B cell (primary cell): Measurements from ENCODE around the gene NAALADL1. TPM values are rescaled to one million over a fixed set of nuclear protein-coding genes. Genes with fewer than 3 reads are reported as not detected.

Experiments
- ATAC-seq: fragments of 200-7000 bp; cut with Tn5 transposase; one replicate; pipeline ENCODE4 v1.10.0; 2021; ENCODE audit warnings: low read depth, mild to moderate bottlenecking, moderate number of reproducible peaks, moderate library complexity
- CTCF ChIA-PET: fragments of 350-600 bp; sonication (Branson Sonifier 250); formaldehyde crosslinking; loops from one replicate; lab custom pipeline; 2021; ENCODE audit warnings: antibody characterized with exemption, inconsistent platforms; lab: Charles Lee
- POLR2A ChIA-PET: fragments of 350-600 bp; sonication (Branson Sonifier 250); formaldehyde crosslinking; loops from one replicate; lab custom pipeline; 2021; ENCODE audit warnings: antibody characterized with exemption; lab: Charles Lee
- DNase-seq: peaks from one replicate; pipeline ENCODE4 v3.0.0; 2013
- H2AFZ ChIP-seq: 2 replicates; pipeline ENCODE4 v1.6.1; 2012; ENCODE audit warnings: mild to moderate bottlenecking, low read depth, low read length; ENCODE audit not compliant: insufficient read depth, poor library complexity, severe bottlenecking
- H3K27ac ChIP-seq, 2 donors: 1 replicate in 1 of 2; 2 replicates in 1 of 2; pipeline ENCODE4 v1.5.1; 2012 to 2013; ENCODE audit warnings: low read length in 2 of 2, mild to moderate bottlenecking in 2 of 2, moderate library complexity in 1 of 2
- H3K27me3 ChIP-seq, 4 experiments: fragments of 200-600 bp in 1 of 4; sonication (generic) in 1 of 4; replicated peaks in 1 of 4; 1 replicate in 2 of 4; 2 replicates in 2 of 4; pipeline versions ENCODE4 v1.6.1 to v1.7.0; 2013 to 2016; ENCODE audit warnings: low read length in 3 of 4, mild to moderate bottlenecking in 2 of 4, mixed read lengths in 1 of 4, moderate library complexity in 1 of 4; ENCODE audit not compliant: insufficient read depth in 4 of 4, control insufficient read depth in 3 of 4; ENCODE audit errors: control extremely low read depth in 1 of 4
- H3K36me3 ChIP-seq, 2 experiments: replicated peaks in 1 of 2; 1 replicate in 1 of 2; 2 replicates in 1 of 2; pipeline versions ENCODE4 v1.6.1 to v1.7.1; 2013; ENCODE audit warnings: low read length in 1 of 2; ENCODE audit not compliant: insufficient read depth in 2 of 2, control insufficient read depth in 1 of 2; ENCODE audit errors: control extremely low read depth in 1 of 2, extremely low read depth in 1 of 2
- H3K4me1 ChIP-seq, 2 donors: fragments of 200-600 bp in 1 of 2; sonication (generic) in 1 of 2; 1 replicate in 1 of 2; 2 replicates in 1 of 2; pipeline versions ENCODE4 v1.5.1 to v1.6.1; 2013 to 2017; ENCODE audit warnings: low read length in 2 of 2; ENCODE audit not compliant: control insufficient read depth in 2 of 2, insufficient read depth in 2 of 2
- H3K4me2 ChIP-seq: replicated peaks from 2 replicates; pipeline ENCODE3; 2012; ENCODE audit warnings: mild to moderate bottlenecking, low read depth, low read length; ENCODE audit not compliant: poor library complexity, severe bottlenecking
- H3K4me3 ChIP-seq, 5 experiments: fragments of 200-600 bp in 1 of 5; sonication (generic) in 1 of 5; 1 replicate in 3 of 5; 2 replicates in 2 of 5; pipeline versions ENCODE4 v1.5.1 to v1.7.0; 2011 to 2016; ENCODE audit warnings: low read length in 4 of 5, mild to moderate bottlenecking in 4 of 5, low read depth in 2 of 5, control low read depth in 1 of 5, moderate library complexity in 1 of 5; ENCODE audit not compliant: insufficient read depth in 1 of 5; ENCODE audit errors: control extremely low read depth in 1 of 5, extremely low read depth in 1 of 5
- H3K79me2 ChIP-seq: fragments of 200-600 bp; sonication (generic); one replicate; pipeline ENCODE4 v1.6.0; 2016; ENCODE audit warnings: low read length; ENCODE audit not compliant: control insufficient read depth, insufficient read depth
- H3K9ac ChIP-seq: fragments of 200-600 bp; sonication (generic); 2 replicates; pipeline ENCODE4 v1.6.1; 2017; ENCODE audit warnings: mild to moderate bottlenecking, low read length, moderate library complexity
- H3K9me3 ChIP-seq, 3 donors: one replicate each; pipeline versions ENCODE4 v1.6.1 to v1.7.1; 2013; ENCODE audit warnings: low read length in 2 of 3; ENCODE audit not compliant: control insufficient read depth in 2 of 3, insufficient read depth in 1 of 3; ENCODE audit errors: control extremely low read depth in 1 of 3
- H4K20me1 ChIP-seq: 2 replicates; pipeline ENCODE4 v1.6.0; 2012; ENCODE audit warnings: mild to moderate bottlenecking, low read length; ENCODE audit not compliant: insufficient read depth, control insufficient read depth, poor library complexity, severe bottlenecking
- H3K27ac Mint-ChIP-seq: one replicate; pipeline ENCODE4 v1.8.0; 2021; ENCODE audit warnings: mixed read lengths
- H3K27me3 Mint-ChIP-seq: one replicate; pipeline ENCODE4 v1.8.0; 2021; ENCODE audit warnings: mixed read lengths
- H3K4me1 Mint-ChIP-seq: one replicate; pipeline ENCODE4 v1.8.0; 2021; ENCODE audit warnings: mixed read lengths
- H3K4me3 Mint-ChIP-seq: one replicate; pipeline ENCODE4 v1.8.0; 2021; ENCODE audit warnings: mixed read lengths
- H3K9me3 Mint-ChIP-seq: one replicate; pipeline ENCODE4 v1.8.0; 2022; ENCODE audit warnings: mixed read lengths; ENCODE audit not compliant: insufficient read depth
- CTCF ChIP-seq: fragments of 200-600 bp; IDR thresholded peaks from one replicate; pipeline ENCODE4 v1.8.0; 2022; ENCODE audit warnings: antibody characterized with exemption, mild to moderate bottlenecking
- EZH2 ChIP-seq: IDR thresholded peaks from 2 replicates; pipeline ENCODE4 v1.6.1; 2012; ENCODE audit warnings: borderline replicate concordance, low read depth, mild to moderate bottlenecking, moderate library complexity, low read length; ENCODE audit not compliant: insufficient read depth, poor library complexity, severe bottlenecking
- WGBS: methylation state at CpG from one replicate; pipeline ENCODE4 v1.1.5; 2013; ENCODE audit warnings: missing lambda C conversion rate; ENCODE audit not compliant: insufficient coverage; 5-methylcytosine and 5-hydroxymethylcytosine counted together
- intact Hi-C: fragments of 100-400 bp; cut with micrococcal nuclease; formaldehyde crosslinking; loops from one replicate; pipeline ENCODE4 v1.10.0; 2022
- polyA plus RNA-seq: library from polyadenylated mRNA; depleted of rRNA; stranded (reverse); fragments of >200 nt; gene quantifications from 2 replicates; pipeline ENCODE4 v1.2.3, GENCODE V29; 2012
- total RNA-seq, 2 donors: library from RNA; stranded (reverse); fragments of 120-200 nt in 1 of 2; gene quantifications; 1 replicate in 1 of 2; 2 replicates in 1 of 2; pipeline versions ENCODE4 v1.2.3 to v1.2.4, GENCODE V29; 2013 to 2022

NAALADL1 gene
- total and polyA plus RNA-seq, 2 donors (not counting 1 experiment from before 2014, with no cell fraction given): 23.0 to 40.2 TPM

- H3K27me3 ChIP-seq: no peaks in the 10 kb centered on the region
- H3K36me3 ChIP-seq: peaks cover 0 to 44% of the 10 kb centered on the region in 2 experiments
- H3K4me1 Mint-ChIP-seq: peaks cover 16% of the 10 kb centered on the region
- ChIA-PET POLR2A (no interaction called here), CTCF (interaction anchor here (10.2 kb wide), 1 partner anchor 8 kb away, joined by 96 read pairs; the partner anchor contains the start of gene TM7SF2)
- no peak overlapping the region for H3K27ac ChIP-seq
- H3K9me3 ChIP-seq: no peaks in the 10 kb centered on the region
- H3K79me2 ChIP-seq: peaks cover 68% of the 10 kb centered on the region
- no peak overlapping the region for H3K27ac Mint-ChIP-seq
- peaks cover 0 to under 1% of the 10 kb centered on the region in 2 donors for H3K4me1 ChIP-seq
- peaks cover 28% of the 10 kb centered on the region for H4K20me1 ChIP-seq
- ATAC-seq (no peak), DNase-seq (no peak)
- H3K4me3 ChIP-seq: no peak overlapping the region
- WGBS: 100% methylated on average over 6 of the region's 8 CpGs
- H3K9me3 Mint-ChIP-seq: no peaks in the 10 kb centered on the region
- no peaks in the 10 kb centered on the region for H3K27me3 Mint-ChIP-seq
- no peak overlapping the region for H2AFZ ChIP-seq
- H3K9ac ChIP-seq: no peak overlapping the region
- no peak for TF ChIP-seq EZH2
- TF ChIP-seq CTCF: no peak
- no peak overlapping the region for H3K4me3 Mint-ChIP-seq
- intact Hi-C loops: no loop called here
- no peak overlapping the region for H3K4me2 ChIP-seq
Observed at GRCh38 chr11:65102142-65103095, 44.1 kb upstream of the NAALADL1 start.
